Measurements from ENCODE around the gene MARCHF5. TPM values are rescaled to one million over a fixed set of nuclear protein-coding genes. Genes with fewer than 3 reads are reported as not detected.

The MARCHF5 gene
- total RNA-seq, 4 donors from 2014 or later, result 1.8 to 17.8 (median 9.1) TPM

DNA sequence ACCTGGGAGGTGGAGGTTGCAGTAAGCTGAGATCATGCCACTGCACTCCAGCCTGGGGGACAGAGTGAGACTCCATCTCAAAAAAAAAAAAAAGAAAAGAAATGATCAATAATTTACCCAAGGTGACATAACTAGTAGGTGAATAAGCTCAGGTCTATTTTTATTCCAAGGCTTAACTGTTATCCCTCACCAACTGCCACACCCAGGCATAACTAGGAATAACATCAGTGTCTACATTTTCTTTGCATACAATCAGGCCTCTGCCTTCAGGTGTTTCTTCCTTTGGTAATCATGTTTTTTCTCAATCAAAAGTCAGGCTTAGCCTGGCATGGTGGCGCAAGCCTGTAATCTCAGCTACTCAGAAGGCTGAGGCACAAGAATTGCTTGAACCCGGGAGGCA is 26.7 kb upstream of the MARCHF5 start:
- in situ Hi-C loops (cut with MboI; ENCODE audit: low pct_ligation_motif_present in 1 of 4, low pct_unique_long_range_greater_than_20kb in 1 of 4, low sequenced_read_pairs in 3 of 4) (no loop called here), intact Hi-C loops (cut with DNase I; ENCODE audit: low total_unique reads) (no loop called here)
- Histone ChIP-seq H3K36me3 (no peaks in the 10 kb centered on the region), H3K27me3 (no peaks in the 10 kb centered on the region), H3K9me3 (no peaks in the 10 kb centered on the region), H3K4me3 (no peak overlapping the region), H3K27ac (no peak overlapping the region), H3K4me1 (peaks cover 0 to 9% (median 2%) of the 10 kb centered on the region in 4 donors)
- no peak for DNase-seq
- TF ChIP-seq POLR2AphosphoS5 (IDR thresholded peaks at IDR 0.05) (no peak), POLR2A (IDR thresholded peaks at IDR 0.05) (no peak), CTCF (IDR thresholded peaks at IDR 0.05) (no peak), EP300 (IDR thresholded peaks at IDR 0.05; ENCODE audit: low read depth) (no peak)
- WGBS, 2 donors (ENCODE audit: low coverage in 1 of 2), result 100% methylated on average over 1 to 2 of the region's 2 CpGs

DNA sequence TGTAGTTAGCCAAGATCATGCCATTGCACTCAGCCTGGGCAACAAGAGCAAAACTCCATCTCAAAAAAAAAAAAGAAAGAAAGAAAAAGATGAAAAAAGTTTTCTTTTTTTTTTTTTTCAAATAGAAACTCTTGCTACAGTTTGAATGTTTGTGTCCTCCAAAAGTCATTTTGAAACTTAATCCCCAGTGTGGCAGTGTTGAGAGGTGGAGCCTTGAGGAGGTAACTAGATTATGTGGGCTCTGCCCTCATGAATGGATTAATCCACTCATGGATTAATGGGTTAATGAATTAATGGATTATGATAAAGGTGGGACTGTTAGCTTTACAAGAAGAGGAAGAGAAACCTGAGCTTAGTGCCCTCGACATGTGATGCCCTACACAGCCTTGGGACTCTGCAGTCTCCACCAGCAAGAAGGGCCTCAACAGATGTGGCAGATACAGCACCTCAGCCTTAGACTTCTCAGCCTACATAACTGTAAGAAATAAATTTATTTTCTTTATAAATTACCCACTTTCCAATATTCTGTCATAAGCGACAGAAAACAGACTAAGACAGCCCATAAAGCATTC is 25.2 kb upstream of the MARCHF5 start:
- Histone ChIP-seq H3K27me3 (no peaks in the 10 kb centered on the region), H3K27ac (no peak overlapping the region), H3K36me3 (no peaks in the 10 kb centered on the region), H3K4me3 (no peak overlapping the region), H3K9me3 (no peaks in the 10 kb centered on the region), H3K4me1 (peaks cover 0 to 9% (median 2%) of the 10 kb centered on the region in 4 donors)
- no peak for DNase-seq
- no peak for TF ChIP-seq EP300 (IDR thresholded peaks at IDR 0.05; ENCODE audit: low read depth)
- WGBS, 2 donors (ENCODE audit: low coverage in 1 of 2), result 79 to 100% methylated on average over 1 to 2 of the region's 2 CpGs
- intact Hi-C loops (cut with DNase I; ENCODE audit: low total_unique reads), result no loop called here
- in situ Hi-C loops (cut with MboI; ENCODE audit: low pct_ligation_motif_present in 1 of 4, low pct_unique_long_range_greater_than_20kb in 1 of 4, low sequenced_read_pairs in 3 of 4), result no loop called here

GRCh38 chr10:92267343-92267742 is 23.6 kb upstream of the MARCHF5 start:
- Histone ChIP-seq H3K27me3 (no peaks in the 10 kb centered on the region), H3K4me1 (peaks cover 0 to 9% (median 2%) of the 10 kb centered on the region in 4 donors), H3K36me3 (no peaks in the 10 kb centered on the region), H3K4me3 (no peak overlapping the region), H3K9me3 (no peaks in the 10 kb centered on the region), H3K27ac (peak overlapping the region in 1 of 4 donors; percentile 9)
- intact Hi-C loops (cut with DNase I; ENCODE audit: low total_unique reads) (no loop called here), in situ Hi-C loops (cut with MboI; ENCODE audit: low pct_ligation_motif_present in 1 of 4, low pct_unique_long_range_greater_than_20kb in 1 of 4, low sequenced_read_pairs in 3 of 4) (no loop called here)
- no peak for DNase-seq
- TF ChIP-seq EP300 (IDR thresholded peaks at IDR 0.05; ENCODE audit: low read depth) (no peak), POLR2A (IDR thresholded peaks at IDR 0.05) (no peak), POLR2AphosphoS5 (IDR thresholded peaks at IDR 0.05) (no peak), CTCF (IDR thresholded peaks at IDR 0.05) (no peak)

DNA sequence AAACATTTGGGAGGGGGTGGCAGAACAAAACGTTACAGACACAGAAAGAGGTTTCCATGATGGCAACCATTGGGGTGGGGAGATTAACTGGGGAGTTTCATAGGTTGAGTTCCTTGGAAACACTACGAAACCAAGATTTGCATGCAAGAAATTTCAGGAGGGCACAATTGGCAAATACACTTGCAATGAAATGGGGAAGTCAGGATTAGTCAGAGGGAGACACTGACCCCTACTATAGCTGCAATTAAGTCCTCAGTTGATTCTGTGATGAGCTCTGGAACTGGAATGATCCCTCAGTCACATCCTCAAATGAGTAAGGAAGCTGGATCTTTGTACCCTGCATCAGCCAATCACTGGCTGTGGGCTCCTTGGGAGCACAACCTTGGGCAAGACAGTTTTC is 22.2 kb upstream of the MARCHF5 start:
- no peak for TF ChIP-seq POLR2A (IDR thresholded peaks at IDR 0.05)
- TF ChIP-seq POLR2AphosphoS5 (IDR thresholded peaks at IDR 0.05), result no peak
- no peak for TF ChIP-seq EP300 (IDR thresholded peaks at IDR 0.05; ENCODE audit: low read depth)
- TF ChIP-seq CTCF (IDR thresholded peaks at IDR 0.05), result no peak
- no peak overlapping the region for H3K27ac ChIP-seq
- H3K4me1 ChIP-seq, result peaks cover 0 to 9% (median 2%) of the 10 kb centered on the region in 4 donors
- in situ Hi-C loops (cut with MboI; ENCODE audit: low pct_ligation_motif_present in 1 of 4, low pct_unique_long_range_greater_than_20kb in 1 of 4, low sequenced_read_pairs in 3 of 4) (no loop called here), intact Hi-C loops (cut with DNase I; ENCODE audit: low total_unique reads) (no loop called here)
- WGBS, 2 donors (ENCODE audit: low coverage in 1 of 2), result 63 to 69% methylated on average over 2 of the region's 2 CpGs
- no peaks in the 10 kb centered on the region for H3K9me3 ChIP-seq
- DNase-seq, result no peak
- no peaks in the 10 kb centered on the region for H3K36me3 ChIP-seq
- H3K4me3 ChIP-seq, result no peak overlapping the region
- H3K27me3 ChIP-seq, result no peaks in the 10 kb centered on the region

DNA sequence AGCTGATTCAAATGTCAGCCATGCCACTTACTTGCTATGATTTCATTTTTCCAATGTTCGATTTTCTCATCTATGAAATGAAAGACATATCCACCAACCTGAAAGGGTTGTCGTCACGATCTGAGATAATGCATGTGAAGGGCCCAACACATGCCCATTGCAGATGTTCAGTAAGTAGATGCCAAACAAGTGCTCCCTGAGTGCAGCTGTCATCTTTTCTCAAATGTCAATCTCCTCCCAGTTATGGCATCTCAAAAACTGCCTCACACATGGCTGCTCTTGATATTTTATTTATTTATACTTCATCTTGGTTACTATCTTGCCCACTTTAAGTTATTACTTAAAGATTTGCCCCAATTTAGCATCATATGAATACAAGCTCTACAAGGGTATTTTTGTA is 16.9 kb upstream of the MARCHF5 start:
- Histone ChIP-seq H3K9me3 (no peaks in the 10 kb centered on the region), H3K4me1 (peaks cover 0 to 5% (median 0%) of the 10 kb centered on the region in 4 donors), H3K36me3 (no peaks in the 10 kb centered on the region), H3K4me3 (no peak overlapping the region), H3K27me3 (no peaks in the 10 kb centered on the region), H3K27ac (no peak overlapping the region)
- in situ Hi-C loops (cut with MboI; ENCODE audit: low pct_ligation_motif_present in 1 of 4, low pct_unique_long_range_greater_than_20kb in 1 of 4, low sequenced_read_pairs in 3 of 4) (no loop called here), intact Hi-C loops (cut with DNase I; ENCODE audit: low total_unique reads) (no loop called here)
- WGBS, 2 donors (ENCODE audit: low coverage in 1 of 2), result 89 to 96% methylated on average over 3 of the region's 3 CpGs
- no peak for TF ChIP-seq POLR2AphosphoS5 (IDR thresholded peaks at IDR 0.05)
- TF ChIP-seq POLR2A (IDR thresholded peaks at IDR 0.05), result no peak
- no peak for TF ChIP-seq EP300 (IDR thresholded peaks at IDR 0.05; ENCODE audit: low read depth)
- no peak for TF ChIP-seq CTCF (IDR thresholded peaks at IDR 0.05)
- DNase-seq, result no peak
